ENCODE measurements around the gene LMO3.

GRCh38 chr12:16626991-16627390 is 21.0 kb upstream of the LMO3 start:
- TF ChIP-seq, protein P1, sequence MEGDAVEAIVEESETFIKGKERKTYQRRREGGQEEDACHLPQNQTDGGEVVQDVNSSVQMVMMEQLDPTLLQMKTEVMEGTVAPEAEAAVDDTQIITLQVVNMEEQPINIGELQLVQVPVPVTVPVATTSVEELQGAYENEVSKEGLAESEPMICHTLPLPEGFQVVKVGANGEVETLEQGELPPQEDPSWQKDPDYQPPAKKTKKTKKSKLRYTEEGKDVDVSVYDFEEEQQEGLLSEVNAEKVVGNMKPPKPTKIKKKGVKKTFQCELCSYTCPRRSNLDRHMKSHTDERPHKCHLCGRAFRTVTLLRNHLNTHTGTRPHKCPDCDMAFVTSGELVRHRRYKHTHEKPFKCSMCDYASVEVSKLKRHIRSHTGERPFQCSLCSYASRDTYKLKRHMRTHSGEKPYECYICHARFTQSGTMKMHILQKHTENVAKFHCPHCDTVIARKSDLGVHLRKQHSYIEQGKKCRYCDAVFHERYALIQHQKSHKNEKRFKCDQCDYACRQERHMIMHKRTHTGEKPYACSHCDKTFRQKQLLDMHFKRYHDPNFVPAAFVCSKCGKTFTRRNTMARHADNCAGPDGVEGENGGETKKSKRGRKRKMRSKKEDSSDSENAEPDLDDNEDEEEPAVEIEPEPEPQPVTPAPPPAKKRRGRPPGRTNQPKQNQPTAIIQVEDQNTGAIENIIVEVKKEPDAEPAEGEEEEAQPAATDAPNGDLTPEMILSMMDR (IDR thresholded peaks at IDR 0.05; ENCODE audit: extremely low read depth in 1 of 2, insufficient read depth in 1 of 2, low read depth in 1 of 2, low read length in 2 of 2), result no peak
- TF ChIP-seq MAX (IDR thresholded peaks at IDR 0.05; ENCODE audit: insufficient read depth, insufficient read length) (no peak), POLR2AphosphoS5 (IDR thresholded peaks at IDR 0.05; ENCODE audit: insufficient read depth, low read depth, low read length) (no peak), POLR2A (IDR thresholded peaks at IDR 0.05; ENCODE audit: low read depth, low read length) (no peak), EZH2 (IDR thresholded peaks at IDR 0.05; ENCODE audit: borderline replicate concordance, low read depth, low read length, severe bottlenecking) (no peak), MYC (IDR thresholded peaks at IDR 0.05; ENCODE audit: low read depth, low read length) (no peak), GATA2 (IDR thresholded peaks at IDR 0.05; ENCODE audit: insufficient read depth, insufficient read length, low read depth, low read length) (no peak), FOS (IDR thresholded peaks at IDR 0.05; ENCODE audit: borderline replicate concordance, insufficient read depth, low read length) (no peak)

Measured in endothelial cell of umbilical vein (primary cell).